Measurements from ENCODE around the gene ZRANB1.
"Not testable (repeated sequence)": the region's sequence is repeated elsewhere in the genome, so short reads cannot be mapped to it uniquely, and the experiment has no call there.

The ZRANB1 gene

GRCh38 chr10:124963866-124964720, 22.2 kb downstream of the ZRANB1 start:
- DNase-seq (ENCODE audit: low read depth in 2 of 2), result no peak

DNA sequence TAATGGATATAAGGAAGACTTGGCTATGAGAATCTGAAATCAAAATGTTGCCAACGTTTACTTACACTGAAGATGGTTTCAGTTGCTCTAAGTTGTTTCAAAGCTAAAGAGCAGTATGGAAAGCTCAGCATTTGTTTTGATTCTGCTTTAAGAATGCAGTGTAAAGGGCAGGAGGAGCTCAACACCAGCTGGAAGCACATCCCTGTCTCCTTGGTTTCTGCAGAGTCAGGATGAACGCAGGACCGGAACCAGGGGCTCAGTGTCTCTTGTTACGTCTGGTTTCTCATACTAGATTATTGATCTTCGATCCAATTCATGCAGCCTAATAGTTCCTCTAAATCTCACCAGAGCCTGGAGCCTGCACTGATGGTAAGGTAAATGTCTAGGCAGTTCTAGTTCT, 24.1 kb downstream of the ZRANB1 start:
- DNase-seq (ENCODE audit: low read depth in 2 of 2), result no peak

DNA sequence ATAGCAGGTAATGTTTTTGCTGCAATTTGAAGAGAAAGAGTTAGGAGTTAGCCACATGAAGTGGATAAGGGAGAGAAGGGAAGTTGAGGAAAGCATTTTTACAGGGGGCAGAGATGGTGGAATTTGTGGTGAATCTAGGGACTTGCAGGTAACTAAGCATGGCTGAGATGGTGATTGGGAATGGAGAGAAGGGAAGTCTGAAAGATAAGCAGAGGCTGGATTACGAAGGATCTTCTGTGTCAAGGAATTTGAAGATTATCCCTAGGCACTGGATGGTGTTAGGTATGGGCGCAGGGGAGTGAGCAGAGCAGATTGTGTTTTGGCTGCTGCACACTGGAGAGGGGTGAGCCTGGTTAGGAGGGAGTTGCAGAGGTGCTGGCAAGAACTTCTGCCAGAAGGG, 25.3 kb downstream of the ZRANB1 start:
- no peak for DNase-seq (ENCODE audit: low read depth in 2 of 2)

DNA sequence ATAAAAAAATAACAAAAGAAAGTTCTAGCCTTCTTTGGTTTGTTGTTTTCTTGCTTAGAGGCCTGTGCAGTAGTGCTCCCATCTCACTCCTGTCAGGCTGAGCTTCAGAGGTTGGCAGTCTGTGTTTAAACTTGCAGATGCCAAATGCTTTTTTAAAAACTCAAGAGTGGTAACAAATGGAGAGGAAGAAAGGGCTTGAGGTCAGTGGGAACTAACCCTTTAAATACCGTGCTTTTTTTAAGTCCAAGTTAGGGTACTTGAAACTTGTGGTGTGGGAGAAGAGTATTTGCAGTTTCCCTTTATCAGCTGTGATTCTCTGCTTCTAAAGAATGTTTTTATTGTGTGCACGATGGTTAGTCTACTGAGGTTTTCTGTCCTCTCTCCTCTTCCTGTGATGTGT, 29.4 kb downstream of the ZRANB1 start:
- no peak for DNase-seq (ENCODE audit: low read depth in 2 of 2)

DNA sequence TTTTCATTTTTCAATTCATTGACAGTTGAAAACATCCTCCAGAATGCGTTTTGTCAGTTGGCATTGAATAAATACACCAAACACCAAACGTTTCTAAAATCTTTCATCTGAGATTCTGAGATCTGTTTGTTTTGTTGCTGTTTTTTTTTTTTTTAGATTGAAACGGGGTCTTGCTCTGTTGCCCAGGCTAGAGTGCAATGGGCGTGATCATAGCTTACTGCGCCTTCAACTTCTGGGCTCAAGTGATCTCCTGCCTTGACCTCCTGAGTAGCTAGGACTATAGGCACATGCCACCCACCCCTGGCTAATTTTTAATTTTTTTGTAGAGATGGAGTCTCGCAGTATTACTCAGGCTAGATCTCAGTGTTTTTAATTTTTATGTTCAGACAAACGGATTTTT, 30.7 kb downstream of the ZRANB1 start:
- DNase-seq (ENCODE audit: low read depth in 2 of 2), result no peak

- no peak for DNase-seq (ENCODE audit: low read depth in 2 of 2)
These were observed 32.2 kb downstream of the ZRANB1 start for GRCh38 chr10:124974131-124974530.

GRCh38 chr10:124975977-124976514, 34.1 kb downstream of the ZRANB1 start:
- DNase-seq (ENCODE audit: low read depth in 2 of 2), result no peak

DNA sequence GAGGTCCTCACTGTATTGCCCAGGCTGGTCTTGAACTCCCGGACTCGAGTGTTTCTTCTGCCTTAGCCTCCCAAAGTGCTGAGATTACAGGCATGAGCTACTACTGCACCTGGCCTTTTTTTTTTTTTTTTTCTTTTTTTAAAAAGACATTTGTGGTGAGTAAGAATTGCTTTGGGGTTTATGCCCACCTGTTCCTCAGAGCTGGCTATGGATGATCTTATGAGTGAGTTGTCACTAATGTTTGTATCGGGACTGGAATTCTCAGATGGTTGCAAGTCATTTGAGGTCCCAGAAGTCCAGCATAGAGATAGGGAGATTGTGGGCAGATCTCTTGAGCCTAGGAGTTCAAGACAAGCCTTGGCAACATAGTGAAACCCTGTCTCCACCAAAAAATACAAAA, 35.2 kb downstream of the ZRANB1 start:
- DNase-seq (ENCODE audit: low read depth in 2 of 2), result no peak

GRCh38 chr10:124977648-124978375, 35.9 kb downstream of the ZRANB1 start:
- DNase-seq (ENCODE audit: low read depth in 2 of 2), result no peak

DNA sequence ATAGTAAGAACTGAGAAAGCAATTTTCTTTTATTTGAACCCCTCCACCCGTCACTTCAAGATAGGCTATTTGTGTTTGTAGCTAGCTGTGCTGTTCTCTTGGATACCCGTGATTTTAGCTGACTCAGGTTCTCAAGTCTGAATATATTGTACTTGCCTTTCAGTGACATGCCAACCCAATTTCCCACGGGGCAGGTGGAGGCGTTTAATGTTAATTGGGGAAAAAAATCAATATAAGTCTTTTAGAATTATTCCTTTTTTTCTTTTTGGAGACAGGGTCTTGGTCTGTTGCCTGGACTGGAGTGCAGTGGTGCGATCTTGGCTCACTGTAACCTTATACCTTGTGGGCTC, 36.4 kb downstream of the ZRANB1 start:
- no peak for DNase-seq (ENCODE audit: low read depth in 2 of 2)

DNA sequence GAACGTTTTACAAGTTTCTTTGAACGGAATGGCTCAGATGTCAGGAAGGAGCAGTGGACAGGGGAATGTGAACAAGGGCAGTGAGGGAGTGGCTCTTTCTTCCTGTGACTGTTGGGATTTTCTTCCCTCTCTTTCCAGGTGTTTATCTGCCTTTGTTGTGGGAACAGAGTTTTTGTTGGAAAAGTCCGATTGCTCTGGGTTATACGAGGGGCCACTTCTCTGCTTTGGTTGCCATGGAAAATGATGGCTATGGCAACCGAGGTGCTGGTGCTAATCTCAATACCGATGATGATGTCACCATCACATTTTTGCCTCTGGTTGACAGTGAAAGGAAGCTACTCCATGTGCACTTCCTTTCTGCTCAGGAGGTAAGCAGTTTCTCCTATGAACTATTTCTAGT, 41.4 kb downstream of the ZRANB1 start:
- no peak for DNase-seq (ENCODE audit: low read depth in 2 of 2)

DNA sequence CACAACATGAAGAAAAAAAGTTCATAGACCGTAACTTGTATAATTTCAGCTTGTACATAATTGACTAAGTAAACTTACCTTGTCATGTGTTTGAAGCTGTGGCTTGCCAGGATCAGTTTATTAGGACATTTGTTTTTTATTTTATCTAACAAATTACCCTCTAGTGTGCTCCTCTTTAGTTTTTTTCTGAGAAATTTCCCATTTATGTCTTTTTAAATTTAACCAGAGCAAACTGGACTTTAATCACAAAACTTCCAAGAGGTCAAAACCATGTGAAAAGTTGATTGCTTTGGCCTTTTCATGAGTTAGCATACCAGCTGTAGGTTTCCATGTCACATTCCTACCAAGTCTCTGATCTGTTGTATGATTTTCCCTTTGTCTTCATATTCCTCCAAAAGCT, 42.5 kb downstream of the ZRANB1 start:
- no peak for DNase-seq (ENCODE audit: low read depth in 2 of 2)

DNA sequence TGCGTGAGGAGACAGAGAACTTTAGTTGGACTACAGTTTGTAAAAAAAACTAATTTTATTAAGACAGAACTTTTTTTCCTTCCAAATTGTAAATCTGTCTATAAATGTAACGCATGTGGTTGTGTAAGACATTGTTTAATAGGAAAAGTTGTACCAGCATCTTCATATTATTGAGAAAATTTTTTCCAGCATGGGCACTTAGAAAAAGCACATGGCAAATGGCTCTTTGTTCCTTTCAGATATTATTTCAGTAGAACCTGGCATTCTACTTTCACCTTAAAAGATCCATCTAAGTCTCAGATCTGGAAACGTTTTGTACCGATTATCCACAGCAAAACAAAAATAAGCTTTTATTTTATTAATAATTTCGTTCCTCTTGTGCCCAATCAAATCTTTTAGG, 43.2 kb downstream of the ZRANB1 start:
- no peak for DNase-seq (ENCODE audit: low read depth in 2 of 2)

- DNase-seq (ENCODE audit: low read depth in 2 of 2), result no peak
These were observed 45.9 kb downstream of the ZRANB1 start for GRCh38 chr10:124987788-124988187.

- DNase-seq (ENCODE audit: low read depth in 2 of 2), result not testable (repeated sequence)
These were observed 46.8 kb downstream of the ZRANB1 start for GRCh38 chr10:124988753-124989152.

- no peak for DNase-seq (ENCODE audit: low read depth in 2 of 2)
These were observed 47.6 kb downstream of the ZRANB1 start for GRCh38 chr10:124989526-124989925.

DNA sequence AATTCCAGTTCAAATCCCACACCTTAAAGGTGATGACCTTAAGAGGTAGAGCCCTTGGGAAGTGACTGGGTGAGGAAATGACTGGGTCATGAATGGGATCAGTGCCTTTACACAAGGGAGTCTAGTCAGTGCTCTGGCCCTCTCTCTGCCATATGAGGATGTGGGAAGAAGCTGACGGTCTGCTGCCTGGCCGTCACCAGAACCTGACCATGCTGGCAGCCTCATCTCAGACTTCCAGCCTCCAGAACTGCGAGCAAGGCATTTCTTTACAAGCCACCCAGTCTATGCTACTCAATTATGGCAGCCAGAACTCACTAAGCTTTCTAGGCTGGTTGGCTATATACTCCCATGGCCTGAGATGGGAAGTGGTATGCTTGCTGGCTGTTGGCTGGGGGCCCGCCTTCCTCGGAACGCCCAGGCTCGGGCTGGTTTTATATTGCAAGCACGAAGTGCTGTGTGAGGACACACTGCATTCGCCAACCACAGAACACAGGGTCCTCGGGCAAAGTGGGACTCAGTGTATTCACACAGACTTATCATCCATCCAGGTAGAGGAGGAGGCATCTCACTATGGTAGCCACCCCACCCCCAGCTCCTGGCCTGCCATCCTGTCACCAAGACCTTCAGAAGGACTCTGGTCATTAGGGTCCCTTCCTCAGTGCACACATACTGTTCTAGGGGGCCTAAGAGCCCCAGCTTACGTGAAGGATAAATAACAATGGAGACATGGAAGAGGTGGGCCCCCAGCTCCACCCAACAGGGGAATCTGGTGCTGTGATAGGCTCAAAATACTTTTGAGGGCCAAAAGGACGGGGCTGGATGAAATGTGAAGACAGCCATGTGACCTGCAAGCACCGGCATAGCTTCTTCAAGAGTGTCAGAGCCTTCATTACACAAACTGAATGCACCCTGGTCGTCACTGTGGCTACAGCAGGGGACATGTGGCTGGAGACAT, 49.0 kb downstream of the ZRANB1 start:
- no peak for DNase-seq (ENCODE audit: low read depth in 2 of 2)

- no peak for DNase-seq (ENCODE audit: low read depth in 2 of 2)
These were observed 49.9 kb downstream of the ZRANB1 start for GRCh38 chr10:124991835-124992234.

GRCh38 chr10:124992462-124993344, 50.8 kb downstream of the ZRANB1 start:
- peak in 1 of 2 donors; percentile 16 for DNase-seq (ENCODE audit: low read depth in 2 of 2)

DNA sequence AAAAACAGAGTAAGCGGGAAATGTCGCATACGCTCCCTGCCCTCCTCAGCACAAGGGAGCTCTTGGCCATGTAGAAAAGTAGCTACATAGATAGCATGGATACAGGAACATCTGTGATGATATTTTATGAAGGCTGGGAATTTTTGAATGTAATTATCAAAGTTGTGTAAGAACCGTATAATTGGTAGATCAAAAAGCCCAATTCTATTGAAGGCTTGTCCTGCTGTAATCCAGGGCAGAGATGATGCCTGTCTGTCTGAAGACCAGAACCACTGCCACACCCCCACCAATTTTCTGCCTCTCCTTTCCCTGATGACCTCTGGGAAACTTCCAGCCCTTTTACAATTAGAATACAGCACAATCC, 51.4 kb downstream of the ZRANB1 start:
- DNase-seq (ENCODE audit: low read depth in 2 of 2), result no peak

Measured in stimulated activated CD4-positive, alpha-beta T cell treated with anti-CD3 and anti-CD28 coated beads, Interleukin-15, amount 100 ng/mL, for 48 hours (primary cell).